ENCODE measurements around the gene ADH1B.

Gene ADH1B

GRCh38 chr4:99317354-99317753 is 3.8 kb downstream of the ADH1B start:
- Mint-ChIP-seq H3K27ac (no peak overlapping the region), H3K36me3 (ENCODE audit: low read depth) (no peaks in the 10 kb centered on the region), H3K27me3 (ENCODE audit: low read depth) (peaks cover 4% of the 10 kb centered on the region), H3K4me1 (peaks cover 11% of the 10 kb centered on the region), H3K4me3 (no peak overlapping the region), H3K9me3 (no peaks in the 10 kb centered on the region)
- no peak for TF ChIP-seq CTCF (IDR thresholded peaks at IDR 0.05; ENCODE audit: unreplicated experiment in 3 of 3)

GRCh38 chr4:99315839-99316238 is 5.4 kb downstream of the ADH1B start:
- H3K4me1 Mint-ChIP-seq: peaks cover 6% of the 10 kb centered on the region
- H3K36me3 Mint-ChIP-seq (ENCODE audit: low read depth): no peaks in the 10 kb centered on the region
- no peak for TF ChIP-seq CTCF (IDR thresholded peaks at IDR 0.05; ENCODE audit: unreplicated experiment in 3 of 3)
- no peaks in the 10 kb centered on the region for H3K9me3 Mint-ChIP-seq
- H3K27ac Mint-ChIP-seq: no peak overlapping the region
- no peak overlapping the region for H3K4me3 Mint-ChIP-seq
- H3K27me3 Mint-ChIP-seq (ENCODE audit: low read depth): peaks cover 4% of the 10 kb centered on the region

GRCh38 chr4:99314211-99314610 is 7.0 kb downstream of the ADH1B start:
- H3K27ac Mint-ChIP-seq: no peak overlapping the region
- H3K4me1 Mint-ChIP-seq: peaks cover 3% of the 10 kb centered on the region
- H3K27me3 Mint-ChIP-seq (ENCODE audit: low read depth): peaks cover 4% of the 10 kb centered on the region
- TF ChIP-seq CTCF (IDR thresholded peaks at IDR 0.05; ENCODE audit: unreplicated experiment in 3 of 3): no peak
- H3K36me3 Mint-ChIP-seq (ENCODE audit: low read depth): no peaks in the 10 kb centered on the region
- H3K4me3 Mint-ChIP-seq: no peak overlapping the region
- no peaks in the 10 kb centered on the region for H3K9me3 Mint-ChIP-seq

GRCh38 chr4:99310389-99310788 is 10.8 kb downstream of the ADH1B start:
- Mint-ChIP-seq H3K27me3 (ENCODE audit: low read depth) (peaks cover 3% of the 10 kb centered on the region), H3K9me3 (no peaks in the 10 kb centered on the region), H3K27ac (no peak overlapping the region), H3K36me3 (ENCODE audit: low read depth) (no peaks in the 10 kb centered on the region), H3K4me1 (no peaks in the 10 kb centered on the region), H3K4me3 (no peak overlapping the region)
- no peak for TF ChIP-seq CTCF (IDR thresholded peaks at IDR 0.05; ENCODE audit: unreplicated experiment in 3 of 3)

- Mint-ChIP-seq H3K4me3 (no peak overlapping the region), H3K36me3 (ENCODE audit: low read depth) (no peaks in the 10 kb centered on the region), H3K27ac (no peak overlapping the region), H3K9me3 (peaks cover 6% of the 10 kb centered on the region), H3K27me3 (ENCODE audit: low read depth) (peaks cover 3% of the 10 kb centered on the region), H3K4me1 (peaks cover 5% of the 10 kb centered on the region)
- no peak for TF ChIP-seq CTCF (IDR thresholded peaks at IDR 0.05; ENCODE audit: unreplicated experiment in 3 of 3)
Measured at GRCh38 chr4:99305638-99306400, 15.4 kb downstream of the ADH1B start.
